H1 (cell line): ENCODE measurements around the gene TRPT1. TPM values are rescaled to one million over a fixed set of nuclear protein-coding genes. Genes with fewer than 3 reads are reported as not detected.
A peak's percentile ranks its signal among the peaks of the same experiment; 100 is the strongest.

Source experiments
- CTCF ChIA-PET: fragments of 300-600 bp; sonication (Branson Sonifier 250); formaldehyde crosslinking; loops from one replicate; lab custom pipeline; 2021; ENCODE audit not compliant: partially characterized antibody; lab: Charles Lee
- POLR2A ChIA-PET: fragments of 300-600 bp; sonication (Branson Sonifier 250); formaldehyde crosslinking; loops from one replicate; lab custom pipeline; 2021; ENCODE audit warnings: inconsistent platforms; ENCODE audit not compliant: partially characterized antibody; lab: Charles Lee
- DNase-seq, 2 experiments: peaks; one replicate each; pipeline versions ENCODE4 v3.0.0 to v3.0.0-alpha.2; 2010 to 2022; ENCODE audit warnings: low spot score in 2 of 2, low read depth in 1 of 2, mixed read lengths in 1 of 2
- FAIRE-seq: peaks from 2 replicates; lab custom pipeline; 2011; peaks lifted over from hg19 to GRCh38; lab: Jason Lieb, UNC
- H2AFZ ChIP-seq: 2 replicates; pipeline ENCODE4 v1.8.1; 2012; ENCODE audit warnings: low read length, inconsistent platforms
- H2AK5ac ChIP-seq: 2 replicates; pipeline ENCODE4 v1.6.1; 2013; ENCODE audit warnings: low read depth, low read length
- H2BK120ac ChIP-seq: replicated peaks from 2 replicates; pipeline ENCODE3; 2013; ENCODE audit warnings: low read depth, low read length, inconsistent platforms
- H2BK12ac ChIP-seq: 2 replicates; pipeline ENCODE4 v1.6.1; 2013; ENCODE audit warnings: low read depth, low read length
- H2BK15ac ChIP-seq: 2 replicates; pipeline ENCODE4 v1.6.1; 2013; ENCODE audit warnings: low read length
- H2BK20ac ChIP-seq: 2 replicates; pipeline ENCODE4 v1.6.1; 2013; ENCODE audit warnings: low read length
- H2BK5ac ChIP-seq: 2 replicates; pipeline ENCODE4 v1.6.1; 2013; ENCODE audit warnings: low read depth, low read length
- H3K14ac ChIP-seq: 2 replicates; pipeline ENCODE4 v1.6.1; 2013; ENCODE audit warnings: inconsistent platforms; ENCODE audit not compliant: insufficient read length
- H3K18ac ChIP-seq: 2 replicates; pipeline ENCODE4 v1.6.1; 2013; ENCODE audit warnings: low read length; ENCODE audit errors: extremely low read depth
- H3K23ac ChIP-seq: 2 replicates; pipeline ENCODE4 v1.6.1; 2013; ENCODE audit warnings: inconsistent platforms; ENCODE audit not compliant: insufficient read length
- H3K23me2 ChIP-seq: 2 replicates; pipeline ENCODE4 v1.6.1; 2013; ENCODE audit warnings: low read depth, low read length
- H3K27ac ChIP-seq: 2 replicates; pipeline ENCODE4 v1.6.1; 2011; ENCODE audit warnings: low read depth, low read length, inconsistent platforms
- H3K27me3 ChIP-seq, 4 experiments: replicated peaks in 1 of 4; 1 replicate in 1 of 4; 2 replicates in 3 of 4; pipeline versions ENCODE4 v1.6.1 to v1.8.1; 2011 to 2013; ENCODE audit warnings: low read length in 3 of 4, mild to moderate bottlenecking in 3 of 4, inconsistent platforms in 2 of 4, mixed read lengths in 2 of 4, moderate library complexity in 1 of 4; ENCODE audit not compliant: control insufficient read depth in 3 of 4, insufficient read depth in 3 of 4; ENCODE audit errors: extremely low read depth in 1 of 4
- H3K36me3 ChIP-seq, 4 experiments: 2 replicates each; pipeline versions ENCODE4 v1.6.1 to v1.8.1; 2011 to 2013; ENCODE audit warnings: mild to moderate bottlenecking in 4 of 4, low read length in 3 of 4, moderate library complexity in 2 of 4, control low read depth in 1 of 4, inconsistent platforms in 1 of 4; ENCODE audit not compliant: insufficient read depth in 4 of 4, control insufficient read depth in 2 of 4
- H3K4ac ChIP-seq: replicated peaks from 2 replicates; pipeline ENCODE3; 2013; ENCODE audit warnings: low read length, low read depth, mixed read lengths, inconsistent platforms; ENCODE audit not compliant: insufficient read length
- H3K4me1 ChIP-seq, 4 experiments: replicated peaks in 1 of 4; 1 replicate in 1 of 4; 2 replicates in 3 of 4; pipeline versions ENCODE4 v1.6.1 to v1.8.1; 2011 to 2013; ENCODE audit warnings: low read length in 3 of 4, inconsistent platforms in 2 of 4, mixed read lengths in 1 of 4; ENCODE audit not compliant: insufficient read depth in 4 of 4, control insufficient read depth in 3 of 4
- H3K4me2 ChIP-seq, 2 experiments: 2 replicates each; pipeline versions ENCODE4 v1.6.1 to v1.8.1; 2011 to 2013; ENCODE audit warnings: low read depth in 2 of 2, low read length in 2 of 2, control low read depth in 1 of 2, inconsistent platforms in 1 of 2, mild to moderate bottlenecking in 1 of 2; ENCODE audit not compliant: insufficient read depth in 1 of 2
- H3K4me3 ChIP-seq, 4 experiments: fragments of 200-600, 300-600 bp in 1 of 4; sonication (generic), shearing (Covaris generic), sonication (Bioruptor Twin) in 1 of 4; 2 replicates each; pipeline versions ENCODE4 v1.5.1 to v1.8.1; 2011 to 2016; ENCODE audit warnings: low read length in 4 of 4, low read depth in 3 of 4, control low read depth in 2 of 4, inconsistent platforms in 2 of 4, mild to moderate bottlenecking in 2 of 4, mixed read lengths in 1 of 4, moderate library complexity in 1 of 4; ENCODE audit not compliant: insufficient read depth in 2 of 4; ENCODE audit errors: extremely low read depth in 1 of 4
- H3K56ac ChIP-seq: replicated peaks from 2 replicates; pipeline ENCODE3; 2013; ENCODE audit warnings: low read depth, mild to moderate bottlenecking, mixed read lengths, low read length, inconsistent platforms; ENCODE audit not compliant: insufficient read length
- H3K79me1 ChIP-seq: 2 replicates; pipeline ENCODE4 v1.6.1; 2013; ENCODE audit warnings: low read depth, low read length, control low read depth
- H3K79me2 ChIP-seq, 2 experiments: 2 replicates each; pipeline versions ENCODE4 v1.6.1 to v1.8.1; 2012 to 2013; ENCODE audit warnings: low read length in 2 of 2, mild to moderate bottlenecking in 2 of 2, inconsistent platforms in 1 of 2; ENCODE audit not compliant: insufficient read depth in 2 of 2, control insufficient read depth in 1 of 2
- H3K9ac ChIP-seq, 4 experiments: replicated peaks in 1 of 4; 1 replicate in 1 of 4; 2 replicates in 3 of 4; pipeline versions ENCODE4 v1.6.1 to v1.8.1; 2011 to 2013; ENCODE audit warnings: low read depth in 3 of 4, low read length in 3 of 4, control low read depth in 2 of 4, mild to moderate bottlenecking in 2 of 4, moderate library complexity in 2 of 4, inconsistent platforms in 1 of 4; ENCODE audit errors: extremely low read depth in 1 of 4
- H3K9me3 ChIP-seq, 2 experiments: 2 replicates each; pipeline versions ENCODE4 v1.6.1 to v1.8.1; 2012 to 2013; ENCODE audit warnings: mild to moderate bottlenecking in 2 of 2, moderate library complexity in 2 of 2, control low read depth in 1 of 2, inconsistent platforms in 1 of 2, low read depth in 1 of 2, low read length in 1 of 2, mixed read lengths in 1 of 2; ENCODE audit not compliant: insufficient read depth in 2 of 2
- H4K20me1 ChIP-seq, 2 experiments: replicated peaks in 1 of 2; 2 replicates each; pipeline versions ENCODE3 to v1.8.1; 2011 to 2013; ENCODE audit warnings: inconsistent platforms in 2 of 2, low read length in 2 of 2, mild to moderate bottlenecking in 1 of 2; ENCODE audit not compliant: insufficient read depth in 2 of 2, control insufficient read depth in 1 of 2
- H4K5ac ChIP-seq: 2 replicates; pipeline ENCODE4 v1.6.1; 2013; ENCODE audit warnings: low read length, low read depth, mixed read lengths, inconsistent platforms; ENCODE audit not compliant: insufficient read length
- H4K8ac ChIP-seq: 2 replicates; pipeline ENCODE4 v1.8.0; 2013; ENCODE audit warnings: mild to moderate bottlenecking, moderate library complexity, low read length, inconsistent platforms; ENCODE audit not compliant: insufficient read depth; ENCODE audit errors: extremely low read depth
- H4K91ac ChIP-seq: replicated peaks from 2 replicates; pipeline ENCODE3; 2013; ENCODE audit warnings: low read length, mixed read lengths, inconsistent platforms; ENCODE audit not compliant: insufficient read length
- ASH2L ChIP-seq: fragments of 200-600, 300-600 bp; sonication (generic); IDR thresholded peaks from one replicate; pipeline ENCODE4 v1.7.1; 2017; ENCODE audit warnings: low read length
- CBX8 ChIP-seq: fragments of 300-800, 300-1000 bp; sonication (generic); IDR thresholded peaks from 2 replicates; pipeline ENCODE4 v1.7.1; 2016; ENCODE audit warnings: low read depth, low read length, borderline replicate concordance
- FOSL1 ChIP-seq: IDR thresholded peaks from 2 replicates; pipeline ENCODE4 v1.6.1; 2011; ENCODE audit warnings: mild to moderate bottlenecking, low read depth, low read length, moderate library complexity; ENCODE audit not compliant: insufficient read depth
- HDAC6 ChIP-seq: IDR thresholded peaks from one replicate; pipeline ENCODE4 v1.7.1; 2012; ENCODE audit warnings: low read depth, mild to moderate bottlenecking, inconsistent platforms, low read length, moderate library complexity
- JUND ChIP-seq: IDR thresholded peaks from 2 replicates; pipeline ENCODE4 v1.6.1; 2011; ENCODE audit warnings: mild to moderate bottlenecking, improper control_type of control experiment, low read length
- NRF1 ChIP-seq: IDR thresholded peaks from 2 replicates; pipeline ENCODE4 v1.6.1; 2011; ENCODE audit warnings: mild to moderate bottlenecking, low read depth, low read length, improper control_type of control experiment
- POLR2AphosphoS5 ChIP-seq: IDR thresholded peaks from 2 replicates; pipeline ENCODE4 v1.6.1; 2011; ENCODE audit warnings: low read depth, low read length
- SP2 ChIP-seq: IDR thresholded peaks from 2 replicates; pipeline ENCODE4 v1.6.1; 2012; ENCODE audit warnings: mild to moderate bottlenecking, low read length, inconsistent platforms
- SP4 ChIP-seq: IDR thresholded peaks from 2 replicates; pipeline ENCODE4 v1.6.1; 2012; ENCODE audit warnings: low read length, inconsistent platforms
- SUZ12 ChIP-seq: fragments of 200-600 bp; sonication (generic); IDR thresholded peaks from 2 replicates; pipeline ENCODE4 v1.6.1; 2012; ENCODE audit warnings: mild to moderate bottlenecking, inconsistent platforms, low read length, moderate library complexity, mixed read lengths
- TCF12 ChIP-seq: IDR thresholded peaks from 2 replicates; pipeline ENCODE4 v1.6.1; 2011; ENCODE audit warnings: low read depth, mild to moderate bottlenecking, low read length
- ZNF274 ChIP-seq: IDR thresholded peaks from 2 replicates; pipeline ENCODE4 v1.7.0; 2012; ENCODE audit warnings: low read length, borderline replicate concordance; ENCODE audit errors: extremely low read depth
- WGBS, 2 experiments: shearing (Covaris generic) in 1 of 2; methylation state at CpG; one replicate each; pipeline versions ENCODE4 v1.1.6 to v1.1.7; 2013 to 2015; ENCODE audit warnings: low lambda C conversion rate in 2 of 2, mixed read lengths in 2 of 2, inconsistent platforms in 1 of 2, low coverage in 1 of 2, missing lambda C conversion rate in 1 of 2; ENCODE audit not compliant: insufficient replicate concordance in 2 of 2, insufficient coverage in 1 of 2, insufficient read length in 1 of 2; ENCODE audit errors: extremely low coverage in 1 of 2, missing lambda C conversion rate in 1 of 2; 5-methylcytosine and 5-hydroxymethylcytosine counted together
- polyA plus RNA-seq, 7 experiments: library from polyadenylated mRNA; depleted of rRNA in 3 of 7; stranded (reverse) in 5 of 7; unstranded in 2 of 7; fragments of >200 nt in 5 of 7; fragments of 200-250 nt in 2 of 7; gene quantifications; 1 replicate in 5 of 7; 2 replicates in 1 of 7; 4 replicates in 1 of 7; pipeline versions ENCODE4 v1.2.1 to v1.2.3, GENCODE V29; 2011 to 2013; ENCODE audit warnings: missing spikeins in 2 of 7, mixed read lengths in 2 of 7
- total RNA-seq: library from RNA; stranded (reverse); fragmentation: NEBNext Ultra II Directional; extraction: Animal tissue kit (Norgen Biotek cat#: 25700); gene quantifications from 2 replicates; pipeline ENCODE4 v1.2.1, GENCODE V29; 2021

The TRPT1 gene
- total and polyA plus RNA-seq, 2 of the 8 experiments (the other 6 are each of a cell fraction or from before 2014, with no cell fraction given), result 34.5 to 74.6 TPM

DNA sequence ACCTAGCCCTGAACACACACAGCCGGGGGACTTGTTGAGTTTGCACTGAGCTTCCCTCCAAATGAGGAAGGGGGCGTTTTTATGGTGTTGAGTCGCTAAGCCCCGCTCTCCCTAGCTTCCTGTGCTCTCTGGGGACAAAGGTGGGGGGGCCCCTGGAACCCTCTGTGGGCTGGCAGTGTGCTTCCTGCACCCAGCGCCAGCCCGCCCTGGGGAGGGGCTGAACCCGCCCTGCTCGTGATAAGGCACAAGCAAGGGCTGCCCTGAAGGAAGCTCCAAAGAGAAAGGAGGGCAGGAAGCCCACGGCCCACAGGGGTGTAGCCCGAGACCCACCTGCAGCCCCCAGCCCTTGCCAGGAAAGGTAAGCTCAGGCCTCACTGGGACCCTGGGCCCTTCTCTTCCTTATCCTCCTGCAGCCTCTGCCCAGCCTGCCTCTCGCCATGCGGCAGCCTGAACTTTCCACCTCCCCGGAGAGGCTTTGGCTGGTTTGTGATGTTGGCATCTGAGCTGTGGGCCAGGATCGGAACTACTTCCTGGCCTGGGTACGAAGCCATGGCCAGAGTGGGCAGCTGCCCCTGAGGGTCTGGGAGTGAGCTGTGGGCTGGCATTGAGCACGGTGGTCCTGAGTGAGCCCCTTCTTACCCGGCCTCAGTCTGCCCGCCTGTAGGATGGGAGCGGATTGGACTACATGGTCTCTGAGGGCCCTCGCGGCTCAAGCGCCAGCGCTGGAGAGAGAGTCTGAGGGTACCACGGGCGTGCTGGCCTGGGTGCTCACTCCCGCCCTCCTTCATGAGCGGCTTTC, 19.3 kb downstream of the TRPT1 start, which contains the start of gene FERMT3:
TSS of gene FERMT3 (plus strand) at position 265 of the 799 bp plus-strand sequence. CDS start 644 bp downstream, outside the sequence.
- 92% methylated on average over 26 of the region's 27 CpGs; no CpG with 5 or more reads in 1 of the 2 experiments for WGBS, 2 experiments
- POLR2A ChIA-PET, result interaction anchor here (0.6 to 18.4 kb wide), 20 partner anchors 10 to 443 kb away, joined by 3 to 253 read pairs (median 4); partner anchors contain the start of genes ESRRA, GPR137, NUDT22 and PLCB3
- H3K56ac ChIP-seq, result no peak within 1 kb of the TSS
- no peak for DNase-seq
- H3K9me3 ChIP-seq, result no peaks in the 10 kb centered on the region
- H3K9ac ChIP-seq, result no peak within 1 kb of the TSS; a peak in 1 of 7 replicates
- FAIRE-seq, result no peak
- H2BK15ac ChIP-seq, result no peak within 1 kb of the TSS
- no peak within 1 kb of the TSS for H4K5ac ChIP-seq
- no peak within 1 kb of the TSS for H3K14ac ChIP-seq
- H3K4me1 ChIP-seq, result peaks cover 0 to 5% (median 0%) of the 10 kb centered on the region in 4 experiments; a peak in 3 of 7 replicates
- peaks cover 5 to 14% of the 10 kb centered on the region in 2 experiments for H4K20me1 ChIP-seq
- H3K79me1 ChIP-seq, result no peaks in the 10 kb centered on the region
- H2BK5ac ChIP-seq, result peak within 1 kb of the TSS; percentile 16
- H3K4me3 ChIP-seq, result no peak within 1 kb of the TSS
- H2BK120ac ChIP-seq, result no peak within 1 kb of the TSS
- no peak within 1 kb of the TSS for H3K4me2 ChIP-seq
- H3K27me3 ChIP-seq, result no peaks in the 10 kb centered on the region; a peak in 1 of 7 replicates
- no peaks in the 10 kb centered on the region for H3K79me2 ChIP-seq
- no peak within 1 kb of the TSS for H3K18ac ChIP-seq
- peaks cover 27 to 46% (median 36%) of the 10 kb centered on the region in 4 experiments for H3K36me3 ChIP-seq
- no peak within 1 kb of the TSS for H2AK5ac ChIP-seq
- no peaks in the 10 kb centered on the region for H3K23me2 ChIP-seq
- H4K8ac ChIP-seq, result peak within 1 kb of the TSS; percentile 76
- no peak within 1 kb of the TSS for H2BK20ac ChIP-seq
- H4K91ac ChIP-seq, result no peak within 1 kb of the TSS
- no peak within 1 kb of the TSS for H2AFZ ChIP-seq
- no peak within 1 kb of the TSS for H3K4ac ChIP-seq
- H3K23ac ChIP-seq, result no peak within 1 kb of the TSS
- no peak within 1 kb of the TSS for H2BK12ac ChIP-seq
- CTCF ChIA-PET, result interaction anchor here (0.7 to 7.4 kb wide), 24 partner anchors 9 to 272 kb away, joined by 3 to 68 read pairs (median 5); partner anchors contain the start of genes CCDC88B, DNAJC4, NUDT22 and PLCB3
- H3K27ac ChIP-seq, result peak within 1 kb of the TSS; percentile 29; the same call in 1 of the 2 replicates
- TF ChIP-seq NRF1, result no peak
- no peak for TF ChIP-seq POLR2AphosphoS5
- TF ChIP-seq JUND, result no peak
- no peak for TF ChIP-seq ASH2L
- TF ChIP-seq SP2, result no peak
- TF ChIP-seq ZNF274, result no peak
- TF ChIP-seq CBX8, result no peak
- no peak for TF ChIP-seq SUZ12
- no peak for TF ChIP-seq TCF12
- no peak for TF ChIP-seq HDAC6
- TF ChIP-seq SP4, result no peak
- no peak for TF ChIP-seq FOSL1
